GM19099 (cell line): ENCODE measurements around the gene AGAP1.

ENCODE experiments used
- POLR2A ChIP-seq: IDR thresholded peaks from 3 replicates; pipeline ENCODE4 v1.6.1; 2011; ENCODE audit warnings: low read depth; ENCODE audit not compliant: insufficient read length; ENCODE audit errors: extremely low read depth

Gene AGAP1

GRCh38 chr2:235914756-235915155 lies 420.9 kb downstream of the AGAP1 start:
- TF ChIP-seq POLR2A, result no peak

GRCh38 chr2:235917506-235917905 lies 423.7 kb downstream of the AGAP1 start:
- no peak for TF ChIP-seq POLR2A

GRCh38 chr2:235918876-235919275 lies 425.0 kb downstream of the AGAP1 start:
- TF ChIP-seq POLR2A, result no peak

- TF ChIP-seq POLR2A, result no peak
Measured at GRCh38 chr2:235920216-235920865, 426.5 kb downstream of the AGAP1 start.

GRCh38 chr2:235921508-235922191 lies 427.8 kb downstream of the AGAP1 start:
- no peak for TF ChIP-seq POLR2A

- no peak for TF ChIP-seq POLR2A
Measured at GRCh38 chr2:235922839-235923238, 429.0 kb downstream of the AGAP1 start.

GRCh38 chr2:235923859-235924674 lies 430.2 kb downstream of the AGAP1 start:
- TF ChIP-seq POLR2A, result no peak

- TF ChIP-seq POLR2A, result no peak
Measured at GRCh38 chr2:235924675-235925063, 430.8 kb downstream of the AGAP1 start.

GRCh38 chr2:235925250-235925919 lies 431.5 kb downstream of the AGAP1 start:
- no peak for TF ChIP-seq POLR2A

- TF ChIP-seq POLR2A, result no peak
Measured at GRCh38 chr2:235926229-235926628, 432.4 kb downstream of the AGAP1 start.

GRCh38 chr2:235928751-235929370 lies 435.0 kb downstream of the AGAP1 start:
- no peak for TF ChIP-seq POLR2A

GRCh38 chr2:235930701-235931100 lies 436.9 kb downstream of the AGAP1 start:
- TF ChIP-seq POLR2A, result no peak

- no peak for TF ChIP-seq POLR2A
Measured at GRCh38 chr2:235931676-235932075, 437.8 kb downstream of the AGAP1 start.

GRCh38 chr2:235934059-235934773 lies 440.4 kb downstream of the AGAP1 start:
- TF ChIP-seq POLR2A, result no peak
